Measurements from ENCODE around the gene KIRREL3.

Gene KIRREL3

GRCh38 chr11:126669416-126669815 is 331.2 kb downstream of the KIRREL3 start:
- DNase-seq (ENCODE audit: low read depth): peak; percentile 59

DNA sequence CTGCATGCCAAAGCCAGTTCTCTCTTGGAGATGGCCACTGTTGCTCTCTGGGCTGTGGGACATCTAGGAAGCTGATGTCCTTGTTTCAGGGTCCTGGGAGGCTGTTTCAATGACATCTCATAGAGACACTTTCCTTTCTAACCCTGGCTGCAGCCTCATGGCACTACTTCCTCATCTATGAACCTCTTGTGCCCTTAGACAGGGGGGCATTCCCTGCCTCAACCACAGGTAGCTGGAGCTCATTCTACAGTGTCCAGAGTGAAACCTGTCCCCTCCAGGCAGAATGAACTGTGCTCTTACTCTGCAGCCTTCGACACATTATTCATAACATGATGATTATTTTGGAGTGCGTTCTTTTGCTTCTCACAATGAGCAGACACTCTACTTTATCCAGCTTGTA is 335.9 kb downstream of the KIRREL3 start:
- no peak for DNase-seq (ENCODE audit: low read depth)

- no peak for DNase-seq (ENCODE audit: low read depth)
Measured at GRCh38 chr11:126663749-126664592, 336.6 kb downstream of the KIRREL3 start.

- DNase-seq (ENCODE audit: low read depth): no peak
Measured at GRCh38 chr11:126662035-126662790, 338.4 kb downstream of the KIRREL3 start.

DNA sequence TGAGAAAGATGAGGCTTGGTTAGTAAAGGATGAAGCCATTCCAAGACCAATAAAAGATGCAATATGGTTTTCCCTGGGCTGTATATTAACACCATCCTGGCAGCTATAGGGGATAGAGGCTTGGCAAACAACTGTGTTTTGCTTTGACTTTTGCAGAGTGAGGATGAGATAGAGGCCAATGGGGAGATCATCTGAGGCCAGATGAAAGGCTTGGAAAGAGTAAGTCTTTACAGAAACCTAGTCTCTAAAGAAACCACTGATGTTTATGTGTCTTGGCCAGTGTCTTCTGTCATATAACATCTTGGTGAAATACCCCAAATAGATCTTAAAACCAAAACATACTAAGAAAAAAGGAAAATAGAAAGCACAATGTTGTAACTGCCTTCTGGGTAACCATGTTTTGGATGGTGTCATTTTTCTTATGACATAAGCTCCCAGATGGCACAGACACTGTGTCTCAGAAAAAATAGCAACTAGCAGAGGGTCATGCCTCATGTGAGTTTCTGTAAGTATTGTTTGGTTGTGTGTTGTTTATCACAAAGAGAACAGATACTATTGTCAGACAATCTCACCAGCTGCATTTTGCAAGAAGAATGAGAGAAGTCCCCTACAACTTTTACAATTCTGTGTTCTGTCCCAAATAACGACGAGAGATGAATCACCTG is 339.7 kb downstream of the KIRREL3 start:
- no peak for DNase-seq (ENCODE audit: low read depth)

- no peak for DNase-seq (ENCODE audit: low read depth)
Measured at GRCh38 chr11:126660321-126660720, 340.2 kb downstream of the KIRREL3 start.

GRCh38 chr11:126658306-126659056 is 342.1 kb downstream of the KIRREL3 start:
- DNase-seq (ENCODE audit: low read depth): no peak

GRCh38 chr11:126655807-126656128 is 344.8 kb downstream of the KIRREL3 start:
- peak; percentile 59 for DNase-seq (ENCODE audit: low read depth)

DNA sequence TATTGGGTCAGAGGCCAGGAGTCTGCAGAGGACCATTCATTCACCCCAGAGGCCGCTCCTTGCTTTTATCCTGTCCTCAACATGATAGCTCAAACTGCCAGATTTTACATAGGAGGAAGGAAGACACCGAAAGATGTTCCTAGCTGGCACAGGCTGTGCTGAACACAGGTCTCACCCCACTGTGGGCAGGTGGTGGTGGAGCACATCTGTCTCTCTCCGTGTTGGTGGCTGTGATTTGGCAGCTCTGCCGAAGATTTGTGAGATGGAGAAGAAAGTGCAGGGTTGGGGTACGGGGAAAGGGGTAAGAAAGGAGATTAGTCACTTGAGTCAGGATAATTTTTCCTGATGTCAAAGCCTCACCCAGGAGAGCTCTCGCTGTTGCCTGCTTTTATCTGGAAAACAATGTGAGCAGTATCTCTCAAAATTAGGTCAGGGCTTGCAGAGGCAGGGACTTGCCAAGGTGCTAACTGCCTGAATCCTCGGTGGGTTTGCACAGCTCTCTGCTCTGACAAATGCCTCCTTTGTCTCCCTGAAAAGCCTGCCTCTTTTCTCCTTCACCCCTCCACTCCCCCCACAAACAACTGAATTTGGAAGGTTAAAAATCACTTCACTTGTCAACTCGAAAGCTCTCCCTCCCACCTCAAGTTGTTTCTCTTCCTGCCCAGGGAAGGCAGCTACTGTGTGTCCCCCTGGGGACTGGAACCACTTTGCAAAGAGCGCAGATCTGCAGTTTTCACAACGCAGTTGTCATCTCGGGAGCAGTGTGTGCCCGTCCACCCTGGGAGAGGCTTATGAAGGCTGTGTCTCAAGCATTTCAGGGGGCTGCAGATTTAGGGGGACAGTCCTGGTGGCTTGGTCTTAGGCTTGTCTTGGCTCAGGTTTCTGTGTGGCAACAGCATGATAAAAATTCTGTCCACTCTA is 345.4 kb downstream of the KIRREL3 start:
- no peak for DNase-seq (ENCODE audit: low read depth)

DNA sequence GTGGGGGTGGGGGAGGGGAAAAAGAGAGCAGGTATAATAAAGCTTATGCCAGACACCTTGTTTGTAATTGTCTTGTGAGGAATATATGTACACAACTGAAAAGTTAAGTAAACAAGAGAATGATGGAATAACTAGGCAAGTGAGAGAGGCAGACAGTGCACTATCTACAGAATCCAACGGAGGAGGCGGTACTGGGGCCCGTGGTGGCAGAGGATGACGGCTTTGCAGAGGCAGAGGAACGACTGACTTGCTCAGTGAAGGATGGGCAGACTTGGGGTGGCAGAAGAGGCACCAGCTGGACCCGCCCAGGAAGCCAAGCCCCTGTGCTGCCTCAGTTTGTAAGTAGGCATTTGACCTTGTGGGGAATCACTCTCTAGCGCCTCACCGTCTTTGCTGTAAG is 347.5 kb downstream of the KIRREL3 start:
- no peak for DNase-seq (ENCODE audit: low read depth)

DNA sequence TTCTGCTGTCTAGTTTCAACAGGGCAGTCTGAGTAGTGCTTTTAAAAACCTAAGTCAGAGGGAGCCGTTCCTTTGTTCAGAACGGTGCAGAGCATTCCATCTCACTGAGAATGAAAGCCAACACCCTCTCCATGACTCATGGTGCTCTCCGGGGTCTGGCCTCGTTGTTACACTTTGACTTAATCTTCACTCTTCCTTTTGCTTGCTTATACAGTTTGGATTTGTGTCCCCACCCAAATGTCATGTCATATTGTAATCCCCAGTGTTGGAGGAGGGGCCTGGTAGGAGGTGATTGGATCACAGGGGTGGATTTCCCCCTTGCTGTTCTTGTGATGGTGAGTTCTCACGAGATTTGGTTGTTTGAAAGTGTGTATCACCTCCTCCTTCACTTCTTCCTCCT is 352.8 kb downstream of the KIRREL3 start:
- peak; percentile 92 for DNase-seq (ENCODE audit: low read depth)

DNA sequence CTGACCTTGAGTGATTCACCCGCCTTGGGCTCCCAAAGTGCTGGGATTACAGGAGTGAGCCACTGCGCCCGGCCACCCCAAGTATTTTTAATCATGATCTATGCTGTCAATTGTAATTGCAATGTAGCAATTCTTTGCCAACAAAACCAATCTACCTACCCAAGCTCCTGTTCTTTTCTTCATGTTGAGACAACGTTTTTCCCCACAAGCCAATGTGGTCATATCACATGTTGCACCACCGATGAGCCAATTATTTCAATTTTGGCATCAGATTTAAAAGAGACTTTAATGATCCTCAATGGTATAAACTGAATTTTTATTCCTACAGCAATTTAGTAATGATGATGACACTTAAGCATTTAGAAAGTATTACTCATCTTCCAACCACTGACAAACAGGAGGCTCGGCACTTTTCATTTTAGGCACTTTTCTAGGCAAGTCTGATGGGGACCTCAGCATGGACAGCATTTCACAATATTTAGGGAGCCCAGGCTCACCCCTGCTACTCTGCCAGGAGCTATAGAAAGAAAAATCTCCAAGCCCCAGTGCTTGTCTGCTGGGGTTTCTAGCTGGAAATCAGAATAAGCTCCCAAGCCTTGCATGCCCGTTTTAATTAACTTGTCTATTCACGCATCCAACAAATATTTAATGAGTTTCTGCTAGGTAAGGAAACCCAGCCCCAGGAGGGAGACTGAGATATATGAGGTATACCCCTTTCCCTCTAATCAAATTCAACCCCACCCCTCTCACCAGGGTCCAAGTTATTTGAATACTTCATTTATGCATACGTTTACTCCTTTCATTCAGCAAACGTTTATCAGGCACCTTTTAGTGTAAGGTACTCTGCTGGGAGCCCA is 353.6 kb downstream of the KIRREL3 start:
- DNase-seq (ENCODE audit: low read depth): peak; percentile 86

GRCh38 chr11:126645186-126645585 is 355.4 kb downstream of the KIRREL3 start:
- DNase-seq (ENCODE audit: low read depth): peak; percentile 74

DNA sequence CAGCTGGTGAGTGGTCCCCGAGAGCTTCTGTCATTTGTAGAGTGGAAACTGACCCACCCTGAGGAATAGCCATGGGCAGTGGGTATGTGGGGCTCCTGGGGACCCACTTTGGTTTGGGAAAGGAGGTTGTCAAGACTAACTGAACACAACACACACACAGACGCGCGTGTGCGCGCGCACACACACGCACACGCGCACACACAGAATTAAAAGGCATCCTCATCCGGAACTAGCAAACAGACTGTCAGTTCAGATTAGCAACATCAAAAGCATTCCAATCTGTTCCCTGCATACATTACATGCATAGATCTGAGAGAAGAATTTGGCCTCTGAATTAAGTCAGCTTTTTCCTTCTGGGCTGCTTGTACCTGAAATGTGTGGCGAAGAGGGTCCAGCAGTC is 360.4 kb downstream of the KIRREL3 start:
- DNase-seq (ENCODE audit: low read depth): no peak

GRCh38 chr11:126639692-126640091 is 360.9 kb downstream of the KIRREL3 start:
- DNase-seq (ENCODE audit: low read depth): peak; percentile 13

DNA sequence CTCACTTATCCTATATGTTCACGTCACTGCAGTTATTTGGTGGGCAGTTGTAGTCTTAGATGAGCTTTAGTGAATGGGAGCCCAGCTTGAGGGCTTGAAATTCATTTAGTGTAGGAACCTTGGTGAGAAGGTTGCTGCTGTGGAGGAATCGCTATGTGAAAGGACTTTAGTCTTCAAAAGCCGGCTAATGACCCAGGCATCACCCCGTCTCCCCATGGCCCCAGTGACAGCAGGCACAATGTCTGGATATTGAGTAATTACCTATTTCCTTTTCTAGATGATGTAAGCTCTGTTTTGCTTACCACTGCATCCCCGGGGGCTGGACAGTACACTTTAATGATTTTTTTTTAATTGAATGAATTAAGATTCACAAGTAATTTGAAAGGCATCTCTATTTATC is 361.9 kb downstream of the KIRREL3 start:
- peak; percentile 17 for DNase-seq (ENCODE audit: low read depth)

GRCh38 chr11:126637795-126638175 is 362.8 kb downstream of the KIRREL3 start:
- DNase-seq (ENCODE audit: low read depth): peak; percentile 99

- peak; percentile 93 for DNase-seq (ENCODE audit: low read depth)
Measured at GRCh38 chr11:126636911-126637794, 363.4 kb downstream of the KIRREL3 start.

- DNase-seq (ENCODE audit: low read depth): no peak
Measured at GRCh38 chr11:126635511-126635910, 365.1 kb downstream of the KIRREL3 start.
